ENCODE measurements around the gene WDTC1. TPM values are rescaled to one million over a fixed set of nuclear protein-coding genes. Genes with fewer than 3 reads are reported as not detected.
A peak's percentile ranks its signal among the peaks of the same experiment; 100 is the strongest.

WDTC1 gene
- total and polyA plus RNA-seq, 2 of the 8 experiments (the other 6 are each of a cell fraction or from before 2014, with no cell fraction given): 7.5 to 18.7 TPM

DNA sequence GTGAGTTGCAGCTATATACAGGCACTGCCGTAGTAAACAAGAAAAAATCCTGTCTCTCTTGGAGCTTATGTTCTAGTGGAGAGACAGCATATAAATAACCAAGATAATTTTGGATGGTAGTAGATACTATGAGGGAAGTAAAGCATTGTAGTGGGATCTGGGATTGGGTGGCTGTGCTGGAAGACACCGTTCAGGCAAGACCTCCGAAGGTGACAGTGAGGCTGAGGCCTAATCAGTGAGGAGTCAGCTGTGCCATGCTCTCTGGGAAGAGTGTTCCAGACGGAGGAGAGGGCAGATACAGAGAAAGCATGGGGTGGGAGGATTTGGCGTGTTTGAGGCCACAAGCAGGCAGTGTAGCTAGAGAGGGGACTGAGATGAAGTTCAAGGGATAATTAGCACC lies 93.5 kb downstream of the WDTC1 start:
- Histone ChIP-seq H3K36me3 (ENCODE audit: control insufficient read depth in 2 of 4, insufficient read depth in 4 of 4, low read length in 3 of 4) (peaks cover 4 to 12% (median 6%) of the 10 kb centered on the region in 4 experiments; a peak in 7 of 8 replicates), H2BK5ac (ENCODE audit: low read depth, low read length) (no peak overlapping the region; the same call in 1 of the 2 replicates), H2AK5ac (ENCODE audit: low read depth, low read length) (no peak overlapping the region), H3K18ac (ENCODE audit: extremely low read depth, low read length) (no peak overlapping the region), H3K79me1 (ENCODE audit: low read depth, low read length) (peaks cover 8% of the 10 kb centered on the region; the same call in 1 of the 2 replicates), H3K4me2 (ENCODE audit: insufficient read depth in 1 of 2, low read depth in 2 of 2, low read length in 2 of 2) (no peak overlapping the region), H4K5ac (ENCODE audit: insufficient read length, low read depth, low read length) (no peak overlapping the region), H4K8ac (ENCODE audit: extremely low read depth, insufficient read depth, low read length) (no peak overlapping the region), H3K23ac (ENCODE audit: insufficient read length) (no peak overlapping the region), H4K91ac (replicated peaks; ENCODE audit: insufficient read length, low read length) (no peak overlapping the region), H4K20me1 (replicated peaks in 1 of 2; ENCODE audit: control insufficient read depth in 1 of 2, insufficient read depth in 2 of 2, low read length in 2 of 2) (peaks cover 8 to 16% of the 10 kb centered on the region in 2 experiments), H2BK20ac (ENCODE audit: low read length) (no peak overlapping the region), H3K4me3 (ENCODE audit: extremely low read depth in 1 of 4, insufficient read depth in 2 of 4, low read depth in 3 of 4, low read length in 4 of 4) (no peak overlapping the region), H3K23me2 (ENCODE audit: low read depth, low read length) (peaks cover 2% of the 10 kb centered on the region; the same call in 1 of the 2 replicates), H3K56ac (replicated peaks; ENCODE audit: insufficient read length, low read depth, low read length) (no peak overlapping the region), H2BK15ac (ENCODE audit: low read length) (no peak overlapping the region; the same call in 1 of the 2 replicates), H3K27me3 (replicated peaks in 1 of 4; ENCODE audit: control insufficient read depth in 3 of 4, extremely low read depth in 1 of 4, insufficient read depth in 3 of 4, low read length in 3 of 4) (no peaks in the 10 kb centered on the region; a peak in 1 of 7 replicates), H3K9me3 (ENCODE audit: insufficient read depth in 2 of 2, low read depth in 1 of 2, low read length in 1 of 2) (no peaks in the 10 kb centered on the region), H2AFZ (ENCODE audit: low read length) (no peak overlapping the region), H2BK12ac (ENCODE audit: low read depth, low read length) (no peak overlapping the region), H3K27ac (ENCODE audit: low read depth, low read length) (no peak overlapping the region), H2BK120ac (replicated peaks; ENCODE audit: low read depth, low read length) (no peak overlapping the region), H3K9ac (replicated peaks in 1 of 4; ENCODE audit: extremely low read depth in 1 of 4, low read depth in 3 of 4, low read length in 3 of 4) (peak overlapping the region in 1 of 4 experiments; percentile 19; a peak in 1 of 7 replicates), H3K4me1 (replicated peaks in 1 of 4; ENCODE audit: control insufficient read depth in 3 of 4, insufficient read depth in 4 of 4, low read length in 3 of 4) (0 out of 7 replicates have a peak, but pooled peaks cover 0 to 3% (median 0%) of the 10 kb centered on the region in 4 experiments), H3K14ac (ENCODE audit: insufficient read length) (no peak overlapping the region), H3K4ac (replicated peaks; ENCODE audit: insufficient read length, low read depth, low read length) (no peak overlapping the region), H3K79me2 (ENCODE audit: control insufficient read depth in 1 of 2, insufficient read depth in 2 of 2, low read length in 2 of 2) (peaks cover 2 to 55% of the 10 kb centered on the region in 2 experiments)
- WGBS, 2 experiments (ENCODE audit: extremely low coverage in 1 of 2, insufficient coverage in 1 of 2, insufficient read length in 1 of 2, insufficient replicate concordance in 2 of 2, low coverage in 1 of 2, low lambda C conversion rate in 2 of 2, missing lambda C conversion rate in 1 of 2): 88% methylated on average over 5 of the region's 5 CpGs; no CpG with 5 or more reads in 1 of the 2 experiments
- ChIA-PET POLR2A (ENCODE audit: partially characterized antibody) (interaction anchor here (0.9 to 1.3 kb wide), 2 partner anchors 9 to 21 kb away, joined by 3 to 5 read pairs; no protein-coding TSS in a partner anchor), CTCF (ENCODE audit: partially characterized antibody) (interaction anchor here (0.7 to 7.0 kb wide), 10 partner anchors 10 to 75 kb away, joined by 3 to 102 read pairs (median 8); no protein-coding TSS in a partner anchor)
- DNase-seq (ENCODE audit: low read depth in 1 of 2, low spot score in 2 of 2) (no peak), FAIRE-seq (no peak)
- no peak for TF ChIP-seq CBX8 (IDR thresholded peaks at IDR 0.05; ENCODE audit: borderline replicate concordance, low read depth, low read length)
- no peak for TF ChIP-seq GABPA (IDR thresholded peaks at IDR 0.05; ENCODE audit: borderline replicate concordance, insufficient read depth, low read length)
- TF ChIP-seq ZNF274 (IDR thresholded peaks at IDR 0.05; ENCODE audit: borderline replicate concordance, extremely low read depth, low read length): no peak
- TF ChIP-seq HDAC2 (IDR thresholded peaks at IDR 0.05; ENCODE audit: borderline replicate concordance in 1 of 2, low read depth in 2 of 2, low read length in 2 of 2): no peak
- no peak for TF ChIP-seq POLR2A (IDR thresholded peaks at IDR 0.05; ENCODE audit: control extremely low read depth in 1 of 2, low read depth in 2 of 2, low read length in 2 of 2)
- TF ChIP-seq POU5F1 (IDR thresholded peaks at IDR 0.05; ENCODE audit: low read depth, low read length): no peak
- TF ChIP-seq SIRT6 (IDR thresholded peaks at IDR 0.05; ENCODE audit: low read length): no peak
- no peak for TF ChIP-seq SIX5 (IDR thresholded peaks at IDR 0.05; ENCODE audit: low read depth, low read length)
- no peak for TF ChIP-seq TAF1 (IDR thresholded peaks at IDR 0.05; ENCODE audit: low read depth, low read length)
